Measurements from ENCODE around the gene WDR18. TPM values are rescaled to one million over a fixed set of nuclear protein-coding genes. Genes with fewer than 3 reads are reported as not detected.

The WDR18 gene
- total RNA-seq, 4 donors from 2014 or later, result 25.0 to 52.6 (median 42.2) TPM

DNA sequence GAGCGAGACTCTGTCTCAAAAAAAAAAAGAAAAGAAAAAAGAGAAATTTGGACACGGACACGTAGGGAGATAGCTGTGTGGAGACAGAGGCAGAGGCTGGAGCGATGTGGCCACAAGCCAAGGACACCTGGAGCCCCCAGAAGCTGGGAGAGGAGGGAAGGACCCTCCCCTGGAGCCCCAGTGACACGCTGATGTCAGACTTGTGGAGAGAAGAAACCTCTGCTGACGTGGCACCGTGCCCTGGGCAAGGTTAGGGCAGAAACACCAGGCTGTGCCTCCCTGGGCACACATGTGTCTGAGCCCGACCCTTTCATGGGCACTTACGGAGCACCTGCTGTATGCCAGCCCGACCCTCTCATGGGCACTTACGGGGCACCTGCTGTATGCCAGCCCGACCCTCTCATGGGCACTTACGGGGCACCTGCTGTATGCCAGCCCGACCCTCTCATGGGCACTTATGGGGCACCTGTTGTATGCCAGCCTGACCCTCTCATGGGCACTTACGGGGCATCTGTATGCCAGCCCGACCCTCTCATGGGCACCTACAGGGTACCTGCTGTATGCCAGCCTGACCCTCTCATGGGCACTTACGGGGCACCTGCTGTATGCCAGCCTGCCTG is 40.5 kb upstream of the WDR18 start:
- Histone ChIP-seq H3K4me1 (peaks cover 45% of the 10 kb centered on the region), H3K36me3 (no peaks in the 10 kb centered on the region), H3K4me3 (no peak overlapping the region), H3K27ac (no peak overlapping the region), H3K27me3 (no peaks in the 10 kb centered on the region), H3K9me3 (no peaks in the 10 kb centered on the region)
- no peak for TF ChIP-seq POLR2A (IDR thresholded peaks at IDR 0.05)
- WGBS, result 90% methylated on average over 9 of the region's 17 CpGs
- no peak for DNase-seq (ENCODE audit: low spot score in 2 of 2)

DNA sequence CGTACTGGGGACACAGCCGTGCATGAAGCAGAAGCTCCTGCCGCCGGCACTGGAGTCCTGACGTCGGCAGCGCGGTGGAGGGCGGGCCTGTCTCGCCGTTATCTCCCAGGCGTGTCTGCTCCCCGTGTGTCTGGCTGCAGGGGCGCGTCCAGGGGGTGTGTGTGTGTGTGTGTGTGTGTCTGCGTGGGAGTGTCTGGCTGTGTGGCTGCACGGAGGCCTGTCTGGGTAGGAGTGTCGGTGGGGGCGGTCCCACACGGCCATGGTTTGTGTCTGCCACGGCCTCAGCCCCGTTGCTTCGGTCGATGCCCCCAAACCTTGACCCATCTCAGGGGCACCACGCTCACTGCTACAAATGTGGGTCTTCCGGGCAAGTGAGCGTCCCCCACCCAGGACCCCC is 40.0 kb upstream of the WDR18 start:
- no peaks in the 10 kb centered on the region for H3K9me3 ChIP-seq
- WGBS, result 47% methylated on average over 3 of the region's 27 CpGs
- no peak for DNase-seq (ENCODE audit: low spot score in 2 of 2)
- H3K4me1 ChIP-seq, result peaks cover 45% of the 10 kb centered on the region
- H3K27ac ChIP-seq, result no peak overlapping the region
- TF ChIP-seq POLR2A (IDR thresholded peaks at IDR 0.05), result no peak
- TF ChIP-seq EP300 (IDR thresholded peaks at IDR 0.05), result no peak
- TF ChIP-seq POLR2AphosphoS5 (IDR thresholded peaks at IDR 0.05), result no peak
- TF ChIP-seq, protein P1, sequence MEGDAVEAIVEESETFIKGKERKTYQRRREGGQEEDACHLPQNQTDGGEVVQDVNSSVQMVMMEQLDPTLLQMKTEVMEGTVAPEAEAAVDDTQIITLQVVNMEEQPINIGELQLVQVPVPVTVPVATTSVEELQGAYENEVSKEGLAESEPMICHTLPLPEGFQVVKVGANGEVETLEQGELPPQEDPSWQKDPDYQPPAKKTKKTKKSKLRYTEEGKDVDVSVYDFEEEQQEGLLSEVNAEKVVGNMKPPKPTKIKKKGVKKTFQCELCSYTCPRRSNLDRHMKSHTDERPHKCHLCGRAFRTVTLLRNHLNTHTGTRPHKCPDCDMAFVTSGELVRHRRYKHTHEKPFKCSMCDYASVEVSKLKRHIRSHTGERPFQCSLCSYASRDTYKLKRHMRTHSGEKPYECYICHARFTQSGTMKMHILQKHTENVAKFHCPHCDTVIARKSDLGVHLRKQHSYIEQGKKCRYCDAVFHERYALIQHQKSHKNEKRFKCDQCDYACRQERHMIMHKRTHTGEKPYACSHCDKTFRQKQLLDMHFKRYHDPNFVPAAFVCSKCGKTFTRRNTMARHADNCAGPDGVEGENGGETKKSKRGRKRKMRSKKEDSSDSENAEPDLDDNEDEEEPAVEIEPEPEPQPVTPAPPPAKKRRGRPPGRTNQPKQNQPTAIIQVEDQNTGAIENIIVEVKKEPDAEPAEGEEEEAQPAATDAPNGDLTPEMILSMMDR (IDR thresholded peaks at IDR 0.05), result no peak
- no peak overlapping the region for H3K4me3 ChIP-seq
- no peaks in the 10 kb centered on the region for H3K27me3 ChIP-seq
- no peaks in the 10 kb centered on the region for H3K36me3 ChIP-seq

DNA sequence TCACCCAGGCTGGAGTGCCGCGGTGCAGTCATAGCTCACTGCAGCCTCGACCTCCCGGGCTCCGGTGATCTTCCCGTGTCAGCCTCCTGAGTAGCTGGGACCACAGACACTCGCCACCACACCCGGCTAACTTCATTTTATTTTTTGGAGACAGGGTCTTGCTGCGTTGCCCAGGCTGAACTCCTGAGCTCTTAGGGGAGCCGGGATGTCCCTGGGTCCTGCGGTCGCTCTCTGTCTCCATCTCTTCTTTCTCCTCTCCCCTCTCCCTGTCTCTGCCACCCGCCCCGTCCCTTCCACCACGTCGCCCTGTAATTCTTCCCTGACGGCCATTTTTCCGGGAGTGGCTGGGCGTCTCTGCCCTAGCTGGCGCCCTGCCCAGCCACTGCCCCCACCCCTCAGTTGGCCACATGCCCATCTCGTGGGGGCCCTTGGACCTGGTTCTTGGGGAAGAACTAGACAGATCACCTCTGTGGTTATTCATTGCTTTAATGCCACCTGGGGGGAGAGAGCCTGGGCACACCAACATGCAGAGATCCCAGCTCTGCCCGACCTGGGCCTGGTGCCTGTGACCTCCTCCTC is 39.4 kb upstream of the WDR18 start:
- TF ChIP-seq EP300 (IDR thresholded peaks at IDR 0.05), result no peak
- TF ChIP-seq POLR2A (IDR thresholded peaks at IDR 0.05), result no peak
- TF ChIP-seq, protein P1 (IDR thresholded peaks at IDR 0.05), result no peak
- no peak for TF ChIP-seq POLR2AphosphoS5 (IDR thresholded peaks at IDR 0.05)
- Histone ChIP-seq H3K27ac (no peak overlapping the region), H3K4me1 (peaks cover 45% of the 10 kb centered on the region), H3K36me3 (no peaks in the 10 kb centered on the region), H3K4me3 (no peak overlapping the region), H3K27me3 (no peaks in the 10 kb centered on the region), H3K9me3 (no peaks in the 10 kb centered on the region)
- DNase-seq (ENCODE audit: low spot score in 2 of 2), result no peak
- WGBS, result 58% methylated on average over 22 of the region's 22 CpGs

DNA sequence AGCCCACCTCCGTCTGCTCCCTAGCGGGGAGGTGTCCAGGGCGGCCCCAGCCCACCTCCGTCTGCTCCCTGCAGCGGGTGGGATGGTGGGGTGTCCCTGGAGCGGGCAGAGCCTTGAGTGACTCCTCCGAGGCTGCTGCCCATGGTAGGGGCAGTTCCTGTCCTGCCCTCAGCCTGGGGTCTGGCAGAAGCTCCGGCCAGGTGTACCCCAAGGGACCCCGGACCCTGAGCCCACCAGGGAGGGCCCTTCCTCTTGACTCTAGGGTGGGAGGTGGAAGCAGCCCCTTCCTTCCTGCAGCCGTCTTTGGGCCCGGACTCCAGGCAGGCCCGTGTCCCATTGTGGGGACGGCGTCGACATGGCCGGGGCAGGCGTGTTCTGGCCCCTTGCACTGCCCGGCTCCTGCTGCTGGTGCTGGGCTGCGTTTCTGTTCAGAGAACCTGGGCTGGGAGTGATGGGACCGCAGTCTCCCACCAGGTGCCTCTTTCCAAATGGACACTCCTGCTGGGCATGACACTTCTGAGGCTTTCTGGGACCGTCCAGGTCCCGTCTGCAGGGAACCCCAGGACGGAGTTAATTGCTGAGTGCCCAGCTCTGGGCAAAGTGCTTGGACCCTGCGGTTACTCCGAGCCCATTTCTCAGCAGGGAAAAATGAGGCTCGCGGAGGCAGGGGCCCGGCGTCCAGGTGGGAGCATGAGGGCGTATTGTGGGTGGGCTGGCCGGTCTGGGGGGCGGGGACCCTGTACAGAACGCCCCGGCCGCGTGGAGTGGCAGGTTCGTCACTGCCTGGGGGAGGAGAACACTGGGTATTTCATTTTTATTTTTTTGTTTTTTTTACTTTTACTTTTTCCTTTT is 38.5 kb upstream of the WDR18 start:
- TF ChIP-seq EP300 (IDR thresholded peaks at IDR 0.05) (no peak), POLR2AphosphoS5 (IDR thresholded peaks at IDR 0.05) (no peak), POLR2A (IDR thresholded peaks at IDR 0.05) (no peak)
- TF ChIP-seq, protein P1 (IDR thresholded peaks at IDR 0.05), result no peak
- Histone ChIP-seq H3K9me3 (no peaks in the 10 kb centered on the region), H3K27me3 (no peaks in the 10 kb centered on the region), H3K36me3 (no peaks in the 10 kb centered on the region), H3K4me1 (peaks cover 37% of the 10 kb centered on the region), H3K4me3 (no peak overlapping the region), H3K27ac (no peak overlapping the region)
- WGBS, result 86% methylated on average over 27 of the region's 37 CpGs
- DNase-seq (ENCODE audit: low spot score in 2 of 2), result no peak

DNA sequence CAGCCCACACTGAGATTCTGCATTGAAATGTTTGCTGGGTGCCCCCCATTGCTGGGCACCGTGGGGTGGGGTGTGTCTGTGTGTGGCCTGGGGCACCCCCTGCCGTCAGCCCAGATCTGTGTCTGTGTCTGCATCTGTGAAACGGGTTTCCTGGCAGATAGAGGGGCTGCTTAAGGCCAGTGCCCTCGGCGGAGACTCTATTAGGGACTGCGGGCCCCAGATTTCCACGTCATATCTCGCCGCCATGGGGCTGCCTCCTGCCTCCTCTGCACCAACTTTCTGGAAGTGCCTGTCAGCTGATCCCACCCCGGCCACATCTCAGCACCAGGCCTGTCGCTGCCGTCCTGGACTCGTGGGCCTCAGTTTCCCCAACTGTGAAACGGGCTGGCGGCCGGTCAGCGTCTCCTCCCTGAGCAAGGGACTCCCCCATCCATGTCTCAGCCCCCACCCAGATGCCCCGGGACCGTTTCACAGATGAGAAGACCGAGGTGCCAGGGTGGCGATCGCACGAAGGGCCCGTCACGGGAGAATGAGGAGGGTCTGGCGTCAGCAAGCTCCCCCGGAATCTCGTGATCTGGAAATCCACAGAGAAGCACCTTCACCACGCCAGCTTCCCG is 36.9 kb upstream of the WDR18 start:
- WGBS, result 88% methylated on average over 22 of the region's 30 CpGs
- no peak overlapping the region for H3K27ac ChIP-seq
- no peaks in the 10 kb centered on the region for H3K9me3 ChIP-seq
- TF ChIP-seq, protein P1 (IDR thresholded peaks at IDR 0.05), result no peak
- TF ChIP-seq EP300 (IDR thresholded peaks at IDR 0.05) (no peak), POLR2AphosphoS5 (IDR thresholded peaks at IDR 0.05) (no peak), POLR2A (IDR thresholded peaks at IDR 0.05) (no peak)
- no peaks in the 10 kb centered on the region for H3K27me3 ChIP-seq
- peaks cover 21% of the 10 kb centered on the region for H3K4me1 ChIP-seq
- no peak for DNase-seq (ENCODE audit: low spot score in 2 of 2)
- no peak overlapping the region for H3K4me3 ChIP-seq
- H3K36me3 ChIP-seq, result no peaks in the 10 kb centered on the region
